IPS-15b (cell line): ENCODE results near the gene GANC.
"Not testable (repeated sequence)": the region's sequence is repeated elsewhere in the genome, so short reads cannot be mapped to it uniquely, and the experiment has no call there.

Experiments
- H3K27me3 ChIP-seq: one replicate; pipeline ENCODE4 v1.6.1; 2013; ENCODE audit warnings: low read length; ENCODE audit not compliant: control insufficient read depth, insufficient read depth
- H3K36me3 ChIP-seq: one replicate; pipeline ENCODE4 v1.6.1; 2013; ENCODE audit warnings: low read length; ENCODE audit not compliant: control insufficient read depth, insufficient read depth
- H3K4me1 ChIP-seq: one replicate; pipeline ENCODE4 v1.6.1; 2013; ENCODE audit warnings: mild to moderate bottlenecking, low read length; ENCODE audit not compliant: control insufficient read depth, insufficient read depth
- H3K4me3 ChIP-seq: one replicate; pipeline ENCODE4 v1.5.1; 2013; ENCODE audit warnings: low read depth, low read length
- H3K9ac ChIP-seq: one replicate; pipeline ENCODE4 v1.6.1; 2013; ENCODE audit warnings: low read depth, mild to moderate bottlenecking, low read length
- H3K9me3 ChIP-seq: one replicate; pipeline ENCODE4 v1.6.1; 2013; ENCODE audit warnings: mild to moderate bottlenecking, low read length; ENCODE audit not compliant: control insufficient read depth, insufficient read depth

GANC gene

GRCh38 chr15:42286445-42287029, 13.5 kb downstream of the GANC start:
- H3K27me3 ChIP-seq, result no peaks in the 10 kb centered on the region
- H3K4me3 ChIP-seq, result no peak overlapping the region
- no peaks in the 10 kb centered on the region for H3K9me3 ChIP-seq
- H3K4me1 ChIP-seq, result no peaks in the 10 kb centered on the region
- H3K9ac ChIP-seq, result no peak overlapping the region
- no peaks in the 10 kb centered on the region for H3K36me3 ChIP-seq

GRCh38 chr15:42287931-42288330, 14.9 kb downstream of the GANC start:
- no peaks in the 10 kb centered on the region for H3K27me3 ChIP-seq
- no peaks in the 10 kb centered on the region for H3K36me3 ChIP-seq
- H3K4me3 ChIP-seq, result no peak overlapping the region
- H3K4me1 ChIP-seq, result peaks cover 3% of the 10 kb centered on the region
- no peaks in the 10 kb centered on the region for H3K9me3 ChIP-seq
- no peak overlapping the region for H3K9ac ChIP-seq

GRCh38 chr15:42289166-42289565, 16.2 kb downstream of the GANC start:
- H3K36me3 ChIP-seq, result no peaks in the 10 kb centered on the region
- no peak overlapping the region for H3K9ac ChIP-seq
- H3K27me3 ChIP-seq, result no peaks in the 10 kb centered on the region
- no peaks in the 10 kb centered on the region for H3K9me3 ChIP-seq
- H3K4me3 ChIP-seq, result no peak overlapping the region
- peaks cover 3% of the 10 kb centered on the region for H3K4me1 ChIP-seq

GRCh38 chr15:42301004-42301403, 28.0 kb downstream of the GANC start:
- H3K4me1 ChIP-seq, H3K4me3 ChIP-seq, H3K27me3 ChIP-seq, H3K9me3 ChIP-seq, H3K36me3 ChIP-seq, H3K9ac ChIP-seq: not testable (repeated sequence)

- H3K4me3 ChIP-seq, result no peak overlapping the region
- H3K9me3 ChIP-seq, result no peaks in the 10 kb centered on the region
- H3K27me3 ChIP-seq, result no peaks in the 10 kb centered on the region
- H3K9ac ChIP-seq, result no peak overlapping the region
- no peaks in the 10 kb centered on the region for H3K36me3 ChIP-seq
- no peaks in the 10 kb centered on the region for H3K4me1 ChIP-seq
Observed at GRCh38 chr15:42306681-42307080, 33.7 kb downstream of the GANC start.

- no peaks in the 10 kb centered on the region for H3K36me3 ChIP-seq
- H3K4me1 ChIP-seq, result no peaks in the 10 kb centered on the region
- no peaks in the 10 kb centered on the region for H3K9me3 ChIP-seq
- H3K9ac ChIP-seq, result no peak overlapping the region
- H3K27me3 ChIP-seq, result no peaks in the 10 kb centered on the region
- no peak overlapping the region for H3K4me3 ChIP-seq
Observed at GRCh38 chr15:42313463-42313862, 40.5 kb downstream of the GANC start.

- Histone ChIP-seq H3K27me3 (no peaks in the 10 kb centered on the region), H3K4me3 (no peak overlapping the region), H3K4me1 (no peaks in the 10 kb centered on the region), H3K36me3 (no peaks in the 10 kb centered on the region), H3K9me3 (no peaks in the 10 kb centered on the region), H3K9ac (no peak overlapping the region)
Observed at GRCh38 chr15:42314818-42315217, 41.8 kb downstream of the GANC start.

- no peak overlapping the region for H3K4me3 ChIP-seq
- no peaks in the 10 kb centered on the region for H3K9me3 ChIP-seq
- no peaks in the 10 kb centered on the region for H3K36me3 ChIP-seq
- no peak overlapping the region for H3K9ac ChIP-seq
- H3K4me1 ChIP-seq, result no peaks in the 10 kb centered on the region
- no peaks in the 10 kb centered on the region for H3K27me3 ChIP-seq
Observed at GRCh38 chr15:42315521-42315920, 42.5 kb downstream of the GANC start.

- not testable (repeated sequence) for H3K4me1 ChIP-seq, H3K36me3 ChIP-seq, H3K9ac ChIP-seq, H3K9me3 ChIP-seq, H3K4me3 ChIP-seq, H3K27me3 ChIP-seq
Observed at GRCh38 chr15:42316282-42316805, 43.3 kb downstream of the GANC start.

GRCh38 chr15:42319206-42319605, 46.2 kb downstream of the GANC start:
- Histone ChIP-seq H3K9me3 (no peaks in the 10 kb centered on the region), H3K9ac (no peak overlapping the region), H3K27me3 (no peaks in the 10 kb centered on the region), H3K4me1 (no peaks in the 10 kb centered on the region), H3K36me3 (no peaks in the 10 kb centered on the region), H3K4me3 (no peak overlapping the region)

GRCh38 chr15:42324308-42324707, 51.3 kb downstream of the GANC start:
- Histone ChIP-seq H3K36me3 (no peaks in the 10 kb centered on the region), H3K4me1 (no peaks in the 10 kb centered on the region), H3K9ac (no peak overlapping the region), H3K27me3 (no peaks in the 10 kb centered on the region), H3K4me3 (no peak overlapping the region), H3K9me3 (no peaks in the 10 kb centered on the region)

- Histone ChIP-seq H3K4me1 (no peaks in the 10 kb centered on the region), H3K4me3 (no peak overlapping the region), H3K27me3 (no peaks in the 10 kb centered on the region), H3K9ac (no peak overlapping the region), H3K9me3 (no peaks in the 10 kb centered on the region), H3K36me3 (no peaks in the 10 kb centered on the region)
Observed at GRCh38 chr15:42329161-42329560, 56.2 kb downstream of the GANC start.
